H1 (cell line): Measurements from ENCODE around the gene POPDC3. TPM values are rescaled to one million over a fixed set of nuclear protein-coding genes. Genes with fewer than 3 reads are reported as not detected.
A peak's percentile ranks its signal among the peaks of the same experiment; 100 is the strongest.

ENCODE experiments used
- CTCF ChIA-PET: fragments of 300-600 bp; sonication (Branson Sonifier 250); formaldehyde crosslinking; loops from one replicate; lab custom pipeline; 2021; ENCODE audit not compliant: partially characterized antibody; lab: Charles Lee
- POLR2A ChIA-PET: fragments of 300-600 bp; sonication (Branson Sonifier 250); formaldehyde crosslinking; loops from one replicate; lab custom pipeline; 2021; ENCODE audit warnings: inconsistent platforms; ENCODE audit not compliant: partially characterized antibody; lab: Charles Lee
- DNase-seq, 2 experiments: peaks; one replicate each; pipeline versions ENCODE4 v3.0.0 to v3.0.0-alpha.2; 2010 to 2022; ENCODE audit warnings: low spot score in 2 of 2, low read depth in 1 of 2, mixed read lengths in 1 of 2
- FAIRE-seq: peaks from 2 replicates; lab custom pipeline; 2011; peaks lifted over from hg19 to GRCh38; lab: Jason Lieb, UNC
- H2AFZ ChIP-seq: 2 replicates; pipeline ENCODE4 v1.8.1; 2012; ENCODE audit warnings: low read length, inconsistent platforms
- H2AK5ac ChIP-seq: 2 replicates; pipeline ENCODE4 v1.6.1; 2013; ENCODE audit warnings: low read depth, low read length
- H2BK120ac ChIP-seq: replicated peaks from 2 replicates; pipeline ENCODE3; 2013; ENCODE audit warnings: low read depth, low read length, inconsistent platforms
- H2BK12ac ChIP-seq: 2 replicates; pipeline ENCODE4 v1.6.1; 2013; ENCODE audit warnings: low read depth, low read length
- H2BK15ac ChIP-seq: 2 replicates; pipeline ENCODE4 v1.6.1; 2013; ENCODE audit warnings: low read length
- H2BK20ac ChIP-seq: 2 replicates; pipeline ENCODE4 v1.6.1; 2013; ENCODE audit warnings: low read length
- H2BK5ac ChIP-seq: 2 replicates; pipeline ENCODE4 v1.6.1; 2013; ENCODE audit warnings: low read depth, low read length
- H3K14ac ChIP-seq: 2 replicates; pipeline ENCODE4 v1.6.1; 2013; ENCODE audit warnings: inconsistent platforms; ENCODE audit not compliant: insufficient read length
- H3K18ac ChIP-seq: 2 replicates; pipeline ENCODE4 v1.6.1; 2013; ENCODE audit warnings: low read length; ENCODE audit errors: extremely low read depth
- H3K23ac ChIP-seq: 2 replicates; pipeline ENCODE4 v1.6.1; 2013; ENCODE audit warnings: inconsistent platforms; ENCODE audit not compliant: insufficient read length
- H3K23me2 ChIP-seq: 2 replicates; pipeline ENCODE4 v1.6.1; 2013; ENCODE audit warnings: low read depth, low read length
- H3K27ac ChIP-seq: 2 replicates; pipeline ENCODE4 v1.6.1; 2011; ENCODE audit warnings: low read depth, low read length, inconsistent platforms
- H3K27me3 ChIP-seq, 4 experiments: replicated peaks in 1 of 4; 1 replicate in 1 of 4; 2 replicates in 3 of 4; pipeline versions ENCODE4 v1.6.1 to v1.8.1; 2011 to 2013; ENCODE audit warnings: low read length in 3 of 4, mild to moderate bottlenecking in 3 of 4, inconsistent platforms in 2 of 4, mixed read lengths in 2 of 4, moderate library complexity in 1 of 4; ENCODE audit not compliant: control insufficient read depth in 3 of 4, insufficient read depth in 3 of 4; ENCODE audit errors: extremely low read depth in 1 of 4
- H3K36me3 ChIP-seq, 4 experiments: 2 replicates each; pipeline versions ENCODE4 v1.6.1 to v1.8.1; 2011 to 2013; ENCODE audit warnings: mild to moderate bottlenecking in 4 of 4, low read length in 3 of 4, moderate library complexity in 2 of 4, control low read depth in 1 of 4, inconsistent platforms in 1 of 4; ENCODE audit not compliant: insufficient read depth in 4 of 4, control insufficient read depth in 2 of 4
- H3K4ac ChIP-seq: replicated peaks from 2 replicates; pipeline ENCODE3; 2013; ENCODE audit warnings: low read length, low read depth, mixed read lengths, inconsistent platforms; ENCODE audit not compliant: insufficient read length
- H3K4me1 ChIP-seq, 4 experiments: replicated peaks in 1 of 4; 1 replicate in 1 of 4; 2 replicates in 3 of 4; pipeline versions ENCODE4 v1.6.1 to v1.8.1; 2011 to 2013; ENCODE audit warnings: low read length in 3 of 4, inconsistent platforms in 2 of 4, mixed read lengths in 1 of 4; ENCODE audit not compliant: insufficient read depth in 4 of 4, control insufficient read depth in 3 of 4
- H3K4me2 ChIP-seq, 2 experiments: 2 replicates each; pipeline versions ENCODE4 v1.6.1 to v1.8.1; 2011 to 2013; ENCODE audit warnings: low read depth in 2 of 2, low read length in 2 of 2, control low read depth in 1 of 2, inconsistent platforms in 1 of 2, mild to moderate bottlenecking in 1 of 2; ENCODE audit not compliant: insufficient read depth in 1 of 2
- H3K4me3 ChIP-seq, 4 experiments: fragments of 200-600, 300-600 bp in 1 of 4; sonication (generic), shearing (Covaris generic), sonication (Bioruptor Twin) in 1 of 4; 2 replicates each; pipeline versions ENCODE4 v1.5.1 to v1.8.1; 2011 to 2016; ENCODE audit warnings: low read length in 4 of 4, low read depth in 3 of 4, control low read depth in 2 of 4, inconsistent platforms in 2 of 4, mild to moderate bottlenecking in 2 of 4, mixed read lengths in 1 of 4, moderate library complexity in 1 of 4; ENCODE audit not compliant: insufficient read depth in 2 of 4; ENCODE audit errors: extremely low read depth in 1 of 4
- H3K56ac ChIP-seq: replicated peaks from 2 replicates; pipeline ENCODE3; 2013; ENCODE audit warnings: low read depth, mild to moderate bottlenecking, mixed read lengths, low read length, inconsistent platforms; ENCODE audit not compliant: insufficient read length
- H3K79me1 ChIP-seq: 2 replicates; pipeline ENCODE4 v1.6.1; 2013; ENCODE audit warnings: low read depth, low read length, control low read depth
- H3K79me2 ChIP-seq, 2 experiments: 2 replicates each; pipeline versions ENCODE4 v1.6.1 to v1.8.1; 2012 to 2013; ENCODE audit warnings: low read length in 2 of 2, mild to moderate bottlenecking in 2 of 2, inconsistent platforms in 1 of 2; ENCODE audit not compliant: insufficient read depth in 2 of 2, control insufficient read depth in 1 of 2
- H3K9ac ChIP-seq, 4 experiments: replicated peaks in 1 of 4; 1 replicate in 1 of 4; 2 replicates in 3 of 4; pipeline versions ENCODE4 v1.6.1 to v1.8.1; 2011 to 2013; ENCODE audit warnings: low read depth in 3 of 4, low read length in 3 of 4, control low read depth in 2 of 4, mild to moderate bottlenecking in 2 of 4, moderate library complexity in 2 of 4, inconsistent platforms in 1 of 4; ENCODE audit errors: extremely low read depth in 1 of 4
- H3K9me3 ChIP-seq, 2 experiments: 2 replicates each; pipeline versions ENCODE4 v1.6.1 to v1.8.1; 2012 to 2013; ENCODE audit warnings: mild to moderate bottlenecking in 2 of 2, moderate library complexity in 2 of 2, control low read depth in 1 of 2, inconsistent platforms in 1 of 2, low read depth in 1 of 2, low read length in 1 of 2, mixed read lengths in 1 of 2; ENCODE audit not compliant: insufficient read depth in 2 of 2
- H4K20me1 ChIP-seq, 2 experiments: replicated peaks in 1 of 2; 2 replicates each; pipeline versions ENCODE3 to v1.8.1; 2011 to 2013; ENCODE audit warnings: inconsistent platforms in 2 of 2, low read length in 2 of 2, mild to moderate bottlenecking in 1 of 2; ENCODE audit not compliant: insufficient read depth in 2 of 2, control insufficient read depth in 1 of 2
- H4K5ac ChIP-seq: 2 replicates; pipeline ENCODE4 v1.6.1; 2013; ENCODE audit warnings: low read length, low read depth, mixed read lengths, inconsistent platforms; ENCODE audit not compliant: insufficient read length
- H4K8ac ChIP-seq: 2 replicates; pipeline ENCODE4 v1.8.0; 2013; ENCODE audit warnings: mild to moderate bottlenecking, moderate library complexity, low read length, inconsistent platforms; ENCODE audit not compliant: insufficient read depth; ENCODE audit errors: extremely low read depth
- H4K91ac ChIP-seq: replicated peaks from 2 replicates; pipeline ENCODE3; 2013; ENCODE audit warnings: low read length, mixed read lengths, inconsistent platforms; ENCODE audit not compliant: insufficient read length
- CBX8 ChIP-seq: fragments of 300-800, 300-1000 bp; sonication (generic); IDR thresholded peaks from 2 replicates; pipeline ENCODE4 v1.7.1; 2016; ENCODE audit warnings: low read depth, low read length, borderline replicate concordance
- KDM1A ChIP-seq: fragments of 200-600, 300-600 bp; sonication (generic); IDR thresholded peaks from 2 replicates; pipeline ENCODE4 v1.7.1; 2016; ENCODE audit warnings: mild to moderate bottlenecking, low read length, borderline replicate concordance
- POU5F1 ChIP-seq: IDR thresholded peaks from 2 replicates; pipeline ENCODE4 v1.6.1; 2011; ENCODE audit warnings: low read depth, mild to moderate bottlenecking, low read length, moderate library complexity
- SUZ12 ChIP-seq: fragments of 200-600 bp; sonication (generic); IDR thresholded peaks from 2 replicates; pipeline ENCODE4 v1.6.1; 2012; ENCODE audit warnings: mild to moderate bottlenecking, inconsistent platforms, low read length, moderate library complexity, mixed read lengths
- TEAD4 ChIP-seq: IDR thresholded peaks from 2 replicates; pipeline ENCODE4 v1.6.1; 2012; ENCODE audit warnings: low read depth, low read length, inconsistent platforms, mixed read lengths
- WGBS, 2 experiments: shearing (Covaris generic) in 1 of 2; methylation state at CpG; one replicate each; pipeline versions ENCODE4 v1.1.6 to v1.1.7; 2013 to 2015; ENCODE audit warnings: low lambda C conversion rate in 2 of 2, mixed read lengths in 2 of 2, inconsistent platforms in 1 of 2, low coverage in 1 of 2, missing lambda C conversion rate in 1 of 2; ENCODE audit not compliant: insufficient replicate concordance in 2 of 2, insufficient coverage in 1 of 2, insufficient read length in 1 of 2; ENCODE audit errors: extremely low coverage in 1 of 2, missing lambda C conversion rate in 1 of 2; 5-methylcytosine and 5-hydroxymethylcytosine counted together
- polyA plus RNA-seq, 7 experiments: library from polyadenylated mRNA; depleted of rRNA in 3 of 7; stranded (reverse) in 5 of 7; unstranded in 2 of 7; fragments of >200 nt in 5 of 7; fragments of 200-250 nt in 2 of 7; gene quantifications; 1 replicate in 5 of 7; 2 replicates in 1 of 7; 4 replicates in 1 of 7; pipeline versions ENCODE4 v1.2.1 to v1.2.3, GENCODE V29; 2011 to 2013; ENCODE audit warnings: missing spikeins in 2 of 7, mixed read lengths in 2 of 7
- total RNA-seq: library from RNA; stranded (reverse); fragmentation: NEBNext Ultra II Directional; extraction: Animal tissue kit (Norgen Biotek cat#: 25700); gene quantifications from 2 replicates; pipeline ENCODE4 v1.2.1, GENCODE V29; 2021

The POPDC3 gene
- total and polyA plus RNA-seq, 2 of the 8 experiments (the other 6 are each of a cell fraction or from before 2014, with no cell fraction given): 3.7 to 6.5 TPM

GRCh38 chr6:105138141-105138540, 41.7 kb downstream of the POPDC3 start:
- H3K23ac ChIP-seq: no peak overlapping the region

More at GRCh38 chr6:105138141-105138540, 41.7 kb downstream of the POPDC3 start:
- no peaks in the 10 kb centered on the region for H3K36me3 ChIP-seq
- H4K8ac ChIP-seq: no peak overlapping the region
- H3K56ac ChIP-seq: no peak overlapping the region
- ChIA-PET CTCF (interaction anchor here (1.2 kb wide), 1 partner anchor 223 kb away, joined by 3 read pairs; no protein-coding TSS in a partner anchor), POLR2A (no interaction called here)
- no peak overlapping the region for H3K14ac ChIP-seq
- no peaks in the 10 kb centered on the region for H3K79me1 ChIP-seq
- H3K4ac ChIP-seq: no peak overlapping the region
- peaks cover 0 to 3% (median 2%) of the 10 kb centered on the region in 4 experiments; a peak in 3 of 7 replicates for H3K4me1 ChIP-seq
- H2BK15ac ChIP-seq: no peak overlapping the region
- H4K5ac ChIP-seq: no peak overlapping the region
- H2BK5ac ChIP-seq: no peak overlapping the region
- no peak overlapping the region for H2AK5ac ChIP-seq
- DNase-seq: no peak
- no peak overlapping the region for H3K9ac ChIP-seq
- TF ChIP-seq POU5F1 (no peak), KDM1A (no peak), CBX8 (no peak), TEAD4 (no peak), SUZ12 (peak; percentile 1; the same call in 1 of the 2 replicates)
- no peak for FAIRE-seq
- no peak overlapping the region; a peak in 1 of 8 replicates for H3K4me3 ChIP-seq
- H2BK20ac ChIP-seq: no peak overlapping the region
- no peak overlapping the region for H4K91ac ChIP-seq
- H3K4me2 ChIP-seq: peak overlapping the region in 1 of 2 experiments; percentile 96; a peak in 1 of 4 replicates
- H3K27me3 ChIP-seq: peaks cover 9 to 32% (median 23%) of the 10 kb centered on the region in 4 experiments
- no peak overlapping the region for H2AFZ ChIP-seq
- WGBS, 2 experiments: 90% methylated on average over 2 of the region's 2 CpGs; no CpG with 5 or more reads in 1 of the 2 experiments
- no peak overlapping the region for H3K27ac ChIP-seq
- no peak overlapping the region for H2BK120ac ChIP-seq
- no peaks in the 10 kb centered on the region for H3K79me2 ChIP-seq
- peaks cover 0 to 2% of the 10 kb centered on the region in 2 experiments for H4K20me1 ChIP-seq
- H2BK12ac ChIP-seq: no peak overlapping the region
- H3K9me3 ChIP-seq: no peaks in the 10 kb centered on the region
- H3K23me2 ChIP-seq: peaks cover 10% of the 10 kb centered on the region; the same call in 1 of the 2 replicates
- H3K18ac ChIP-seq: no peak overlapping the region
